DMS 273 (cell line): ENCODE results near the gene NAGPA.
A peak's percentile ranks its signal among the peaks of the same experiment; 100 is the strongest.

ENCODE experiments used
- DNase-seq: peaks from one replicate; lab custom pipeline; 2025; ENCODE audit not compliant: unreplicated experiment; lab: John Stamatoyannopoulos, UW

Gene NAGPA

DNA sequence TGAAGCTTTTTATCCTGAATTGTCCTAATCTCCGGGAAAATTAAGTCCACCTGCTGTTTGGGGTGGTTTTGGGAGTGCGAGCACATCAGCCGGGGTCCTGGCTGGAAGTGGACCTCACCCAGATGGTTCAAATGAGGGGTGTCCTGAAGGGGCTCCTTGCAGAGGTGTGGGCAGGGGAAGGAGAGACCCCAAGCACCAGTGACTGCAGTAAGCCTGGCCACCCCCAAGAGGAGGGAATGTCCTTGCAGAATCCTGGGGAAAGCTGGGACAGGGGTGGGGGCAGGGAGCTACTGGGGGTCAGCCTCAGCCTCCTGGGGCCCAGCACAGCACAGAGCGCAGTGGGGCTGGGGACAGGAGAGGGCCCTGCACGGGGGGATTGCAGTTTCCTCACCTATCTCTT is 29.4 kb downstream of the NAGPA start:
- DNase-seq: no peak

DNA sequence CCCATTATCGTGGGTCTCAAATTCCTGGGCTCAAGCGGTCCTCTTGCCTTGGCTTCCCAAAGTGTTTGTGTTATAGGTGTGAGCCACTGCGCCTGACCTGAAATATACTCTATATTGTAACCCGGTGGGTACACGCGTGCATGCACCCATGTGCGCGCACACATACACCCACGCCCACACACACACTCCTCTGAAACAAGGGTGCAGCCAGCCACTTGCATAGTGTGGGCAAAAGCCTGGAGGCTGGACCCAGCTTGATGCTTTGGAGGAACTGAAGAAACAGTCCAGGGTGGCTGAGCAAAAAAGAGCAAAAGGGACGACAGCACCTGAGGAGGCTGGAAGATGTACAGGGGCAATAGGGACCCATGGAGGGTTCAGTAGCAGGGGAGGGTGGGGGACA is 29.9 kb downstream of the NAGPA start:
- no peak for DNase-seq

DNA sequence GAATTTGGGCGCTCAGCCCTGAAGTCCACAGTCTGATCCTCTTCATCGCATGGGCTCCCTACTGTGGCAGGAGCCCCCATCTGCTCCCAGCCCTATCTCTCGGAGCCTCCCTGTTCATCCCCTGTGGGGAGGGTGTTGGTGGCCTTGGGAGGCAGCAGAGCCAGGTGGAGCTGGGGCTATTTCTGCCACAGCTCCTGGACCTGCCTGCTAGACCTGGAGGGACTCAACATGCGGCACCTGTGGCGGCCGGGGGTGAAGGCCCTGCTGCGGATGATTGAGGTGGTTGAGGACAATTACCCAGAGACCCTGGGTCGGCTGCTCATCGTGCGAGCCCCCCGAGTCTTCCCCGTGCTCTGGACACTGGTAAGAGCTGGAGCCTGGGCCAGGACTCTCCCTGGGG is 30.5 kb downstream of the NAGPA start:
- DNase-seq: no peak

DNA sequence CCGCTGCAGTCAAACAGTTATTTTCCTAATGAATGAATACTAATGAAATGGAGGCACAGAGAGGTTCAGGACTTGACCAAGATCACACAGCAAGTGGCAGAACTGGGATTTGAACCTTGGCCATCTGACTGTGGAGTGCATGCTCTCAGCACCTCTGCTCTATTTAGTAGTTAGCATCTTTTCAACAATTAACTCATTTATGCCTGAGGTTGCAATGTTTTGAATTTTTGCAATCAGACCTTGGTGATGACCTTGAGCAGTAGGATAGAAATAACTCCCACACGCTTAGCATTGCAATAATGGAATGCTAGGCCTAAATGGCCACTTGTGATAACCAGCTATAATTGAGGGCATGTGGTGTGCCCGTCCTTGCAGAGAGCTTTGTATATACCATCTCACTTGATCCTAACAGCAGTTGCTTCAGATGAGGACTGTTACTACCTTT is 31.0 kb downstream of the NAGPA start:
- no peak for DNase-seq

DNA sequence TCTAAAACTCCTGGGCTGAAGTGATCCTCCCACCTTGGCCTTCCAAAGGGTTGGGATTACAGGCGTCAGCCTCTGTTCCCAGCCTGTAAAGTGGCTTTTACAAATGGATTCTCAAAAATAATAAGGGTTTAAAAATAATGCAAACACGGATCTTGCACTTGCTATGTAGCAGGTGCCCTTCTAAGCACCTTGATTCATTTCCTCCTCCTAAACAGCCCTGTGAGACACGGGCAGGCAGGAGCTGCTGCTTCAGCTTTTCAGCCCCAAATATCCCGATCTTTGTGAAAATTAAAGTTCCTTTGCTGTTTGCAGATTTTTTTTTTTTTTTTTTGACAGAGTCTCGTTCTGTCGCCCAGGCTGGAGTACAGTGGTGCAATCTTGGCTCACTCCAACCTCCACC is 31.7 kb downstream of the NAGPA start:
- no peak for DNase-seq

DNA sequence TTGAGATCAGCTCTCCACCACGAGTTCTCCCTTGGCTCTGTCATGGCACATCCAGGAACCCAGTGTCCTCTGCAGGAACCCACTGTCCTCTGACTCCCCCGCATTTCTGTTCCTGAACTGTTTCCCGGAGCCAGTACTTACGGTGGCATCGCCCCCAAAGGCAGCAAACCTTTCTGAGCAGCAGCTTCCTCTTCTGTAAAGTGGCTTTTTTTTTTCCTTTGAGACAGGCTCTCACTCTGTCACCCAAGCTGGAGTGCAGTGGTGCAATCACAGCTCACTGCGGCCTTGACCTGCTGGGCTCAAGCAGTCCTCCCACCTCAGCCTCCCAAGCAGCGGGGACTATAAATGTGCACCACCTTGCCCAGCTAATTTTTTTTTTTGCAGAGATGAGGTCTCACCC is 32.2 kb downstream of the NAGPA start:
- no peak for DNase-seq

DNA sequence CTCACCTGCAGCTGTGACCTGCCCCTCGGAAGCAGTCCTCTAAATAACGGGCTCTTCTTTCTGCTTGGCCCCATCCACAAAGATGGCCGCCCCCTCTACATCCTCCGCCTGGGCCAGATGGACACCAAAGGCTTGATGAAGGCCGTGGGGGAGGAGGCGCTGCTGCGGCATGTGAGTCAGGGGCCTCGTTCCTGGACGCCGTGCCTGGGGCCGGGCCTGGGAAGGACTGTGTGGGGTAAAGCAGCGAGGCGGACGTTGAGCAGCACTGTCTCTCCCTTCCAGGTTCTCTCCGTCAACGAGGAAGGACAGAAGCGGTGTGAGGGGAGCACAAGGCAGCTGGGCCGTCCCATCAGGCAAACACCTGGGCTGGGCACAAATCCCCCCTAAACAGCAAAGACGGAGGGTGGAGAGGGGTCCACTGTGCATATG is 33.1 kb downstream of the NAGPA start:
- DNase-seq: no peak

DNA sequence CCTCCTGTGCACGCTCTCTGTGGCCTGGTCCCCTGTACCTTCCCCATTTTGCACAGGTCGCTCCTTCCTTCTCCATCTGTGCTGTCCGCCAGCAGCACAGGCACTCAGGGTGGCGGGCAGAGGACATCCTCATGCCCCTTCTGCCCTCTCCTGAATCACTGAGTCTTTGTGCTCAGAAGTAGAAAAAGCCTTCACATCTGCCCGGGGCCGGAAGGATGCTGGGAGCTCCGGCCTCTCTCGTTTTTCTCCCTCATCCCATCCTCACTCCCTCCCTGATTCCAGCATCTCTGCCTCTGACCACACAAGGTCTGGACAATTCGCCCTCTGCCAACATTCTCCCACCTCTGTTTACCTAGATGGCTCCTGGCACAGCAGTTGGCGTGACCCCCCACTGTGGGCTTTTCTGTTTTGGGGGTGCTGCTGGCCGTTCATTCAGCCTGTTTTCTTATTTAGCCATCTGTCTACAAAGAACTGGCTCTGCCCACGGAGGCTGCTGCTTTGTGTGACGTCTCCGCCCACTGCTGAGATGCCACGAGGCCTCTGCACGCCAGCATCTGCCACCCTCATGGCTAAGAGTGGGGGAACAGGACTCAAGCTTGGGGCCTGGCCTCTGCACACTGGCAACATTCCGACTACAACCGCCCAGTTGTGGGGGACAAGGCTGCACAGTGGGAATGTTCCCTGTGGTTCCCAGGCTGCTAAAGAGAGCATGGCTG is 38.9 kb downstream of the NAGPA start:
- peak; percentile 67 for DNase-seq

DNA sequence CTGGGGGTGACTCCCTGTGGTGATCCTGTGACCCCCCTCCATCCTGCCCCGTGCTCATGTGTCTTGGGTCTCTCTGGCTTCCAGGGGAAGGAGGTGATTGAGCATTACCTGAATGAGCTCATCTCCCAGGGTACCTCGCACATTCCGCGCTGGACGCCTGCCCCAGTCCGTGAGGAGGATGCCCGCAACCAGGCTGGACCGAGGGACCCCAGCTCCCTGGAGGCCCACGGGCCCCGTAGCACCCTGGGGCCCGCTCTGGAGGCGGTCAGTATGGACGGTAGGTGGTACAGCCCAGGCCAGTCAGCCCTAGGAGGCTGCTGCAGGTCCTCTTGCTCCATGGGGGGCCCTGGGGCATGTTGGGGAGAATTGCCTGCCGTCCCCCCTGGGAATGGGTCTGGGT is 42.0 kb downstream of the NAGPA start:
- no peak for DNase-seq

DNA sequence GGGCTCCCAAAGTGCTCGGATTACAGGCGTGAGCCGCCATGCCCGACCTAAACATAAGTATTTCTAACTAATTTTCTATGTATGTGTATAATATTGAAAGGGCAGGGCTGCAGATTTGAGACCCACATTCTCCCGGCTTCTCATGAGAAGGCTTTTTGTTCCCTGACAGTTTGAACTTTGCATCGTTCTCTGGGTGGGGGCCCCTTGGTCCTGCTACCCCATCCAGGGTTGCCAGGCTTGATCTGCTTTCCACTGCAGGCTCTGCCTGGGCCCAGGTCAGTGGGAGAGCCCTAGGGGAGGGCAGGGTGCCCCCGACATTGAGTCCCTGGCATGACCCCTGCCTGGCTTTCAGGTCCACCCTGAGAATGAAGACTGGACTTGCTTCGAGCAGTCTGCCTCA is 43.3 kb downstream of the NAGPA start:
- no peak for DNase-seq

DNA sequence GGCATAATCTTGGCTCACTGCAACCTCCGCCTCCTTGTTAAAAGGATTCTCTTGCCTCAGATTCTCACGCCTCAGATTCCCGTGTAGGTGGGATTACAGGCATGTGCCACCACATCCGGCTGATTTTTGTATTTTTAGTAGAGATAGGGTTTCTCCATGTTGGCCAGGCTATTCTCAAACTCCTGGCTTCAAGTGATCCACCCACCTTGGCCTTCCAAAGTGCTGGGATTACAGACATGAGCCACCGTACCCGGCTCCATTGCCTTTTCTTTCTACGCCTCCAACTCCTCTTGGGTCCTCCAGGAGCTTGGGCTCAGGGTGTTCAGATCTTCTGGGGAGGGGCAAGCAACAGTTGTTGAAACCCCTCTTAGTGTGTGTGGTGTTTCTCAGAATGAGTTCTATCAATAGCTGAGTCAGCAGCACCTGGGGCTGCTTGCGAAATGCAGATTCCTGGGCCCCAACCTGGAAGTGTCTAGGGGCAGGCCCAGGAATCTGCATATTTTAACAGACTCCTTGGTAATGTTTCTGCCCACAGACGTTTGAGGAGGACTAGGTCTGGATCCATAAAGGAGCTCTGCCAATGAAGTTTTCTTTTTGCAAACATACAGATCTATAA is 44.2 kb downstream of the NAGPA start:
- DNase-seq: no peak

DNA sequence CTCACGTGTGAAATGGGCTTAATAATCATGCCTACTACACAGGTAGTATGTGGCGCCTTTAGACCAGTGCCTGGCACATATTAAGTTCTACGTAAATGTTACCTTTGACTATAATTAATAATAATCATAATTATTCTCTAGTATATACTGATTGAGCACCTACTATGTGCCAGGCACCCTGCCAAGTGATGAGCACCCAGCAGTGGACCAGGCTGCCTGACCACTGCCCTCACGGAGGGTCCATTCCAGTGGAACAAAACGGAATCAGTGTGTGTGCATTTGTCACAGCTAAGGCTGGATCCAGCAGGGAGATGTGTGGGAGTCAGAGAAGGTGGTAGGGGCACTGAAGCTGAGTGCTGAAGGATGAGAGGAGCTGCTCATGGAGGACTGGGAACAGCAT is 45.1 kb downstream of the NAGPA start:
- DNase-seq: no peak

DNA sequence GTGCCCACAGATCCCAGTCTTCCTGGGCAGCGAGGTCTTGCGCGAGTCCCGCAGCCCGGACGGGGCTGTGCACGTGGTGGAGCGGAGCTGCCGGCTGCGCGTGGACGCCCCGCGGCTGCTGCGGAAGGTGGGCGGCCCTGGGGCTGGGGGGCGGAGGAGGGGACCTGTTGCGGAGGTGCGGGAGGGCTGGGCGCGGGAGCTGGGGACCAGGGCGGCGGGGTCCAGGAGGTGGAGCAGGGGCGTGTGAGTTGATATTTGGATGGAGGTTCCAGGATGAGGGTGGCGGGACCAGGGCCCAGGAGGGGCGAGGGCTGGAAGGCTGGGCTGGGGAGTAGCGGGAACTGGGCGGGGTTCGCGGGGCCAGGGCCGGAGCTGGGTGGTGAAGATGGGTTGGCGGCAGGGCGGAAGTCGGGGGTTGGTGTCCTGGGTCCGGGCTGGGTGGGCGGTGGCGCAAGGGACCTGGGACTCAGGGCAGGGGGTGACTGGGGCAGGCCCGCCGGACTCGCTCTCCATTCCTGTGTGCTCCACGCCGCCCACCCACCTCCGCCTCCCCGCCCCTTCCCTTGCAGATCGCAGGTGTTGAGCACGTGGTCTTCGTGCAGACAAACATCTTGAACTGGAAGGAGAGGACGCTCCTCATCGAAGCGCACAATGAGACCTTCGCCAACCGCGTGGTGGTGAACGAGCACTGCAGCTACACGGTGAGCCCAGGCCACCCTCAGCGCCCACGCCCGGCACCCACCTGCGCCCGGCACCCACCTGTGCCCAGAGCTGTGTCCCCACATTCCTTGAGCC is 46.0 kb downstream of the NAGPA start:
- DNase-seq: peak; percentile 52

DNA sequence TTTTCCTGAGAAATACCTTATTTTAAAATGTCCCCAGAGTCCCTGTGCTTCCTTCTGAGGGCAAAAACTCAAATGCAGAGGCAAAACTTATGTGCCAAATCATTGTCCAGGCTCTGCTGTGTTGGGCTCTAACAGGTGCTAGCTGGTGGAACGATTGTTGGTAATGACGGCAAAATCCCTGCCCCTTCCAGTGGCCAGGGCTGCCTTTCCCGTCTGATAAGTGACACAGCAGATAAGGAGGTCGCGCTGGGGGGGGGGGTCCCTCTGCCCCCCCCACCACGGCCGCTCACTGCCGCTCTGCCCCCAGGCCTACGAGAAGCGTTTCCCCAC is 46.5 kb downstream of the NAGPA start:
- DNase-seq: no peak

DNA sequence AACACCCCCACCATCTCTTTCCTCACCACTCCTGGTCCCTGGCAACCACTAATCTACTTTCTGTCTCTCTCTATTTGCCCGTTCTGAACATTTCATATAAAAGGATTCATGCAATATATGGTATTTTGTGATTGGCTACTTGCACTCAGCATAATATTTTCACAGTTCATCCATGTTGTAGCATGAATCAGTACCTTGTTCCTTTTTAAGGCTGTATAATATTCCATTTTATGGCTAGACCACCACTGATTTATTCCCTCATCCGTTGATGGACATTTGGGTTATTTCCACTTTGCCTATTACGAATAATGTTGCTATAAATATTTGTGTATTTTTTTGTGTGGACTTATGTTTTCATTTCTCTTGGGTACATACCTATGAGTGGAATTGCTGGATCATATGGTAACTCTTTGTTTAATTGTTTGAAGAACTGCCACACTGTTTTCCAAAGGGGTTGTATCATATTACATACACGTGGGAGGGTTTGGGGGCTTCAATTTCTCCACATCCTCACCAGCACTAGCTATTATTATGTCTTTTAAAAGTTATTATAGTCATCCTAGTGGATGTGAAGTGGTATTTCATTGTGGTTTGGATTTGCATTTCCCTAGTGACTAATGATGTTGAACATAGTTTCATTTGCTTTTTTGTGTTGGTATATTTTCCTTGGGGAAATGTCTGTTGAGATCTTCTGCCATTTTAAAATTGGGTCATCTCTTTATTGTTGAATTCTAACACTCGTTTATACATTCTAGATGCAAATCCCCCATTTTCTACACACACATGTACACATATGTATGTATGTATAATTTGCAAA is 49.4 kb downstream of the NAGPA start:
- peak; percentile 25 for DNase-seq

DNA sequence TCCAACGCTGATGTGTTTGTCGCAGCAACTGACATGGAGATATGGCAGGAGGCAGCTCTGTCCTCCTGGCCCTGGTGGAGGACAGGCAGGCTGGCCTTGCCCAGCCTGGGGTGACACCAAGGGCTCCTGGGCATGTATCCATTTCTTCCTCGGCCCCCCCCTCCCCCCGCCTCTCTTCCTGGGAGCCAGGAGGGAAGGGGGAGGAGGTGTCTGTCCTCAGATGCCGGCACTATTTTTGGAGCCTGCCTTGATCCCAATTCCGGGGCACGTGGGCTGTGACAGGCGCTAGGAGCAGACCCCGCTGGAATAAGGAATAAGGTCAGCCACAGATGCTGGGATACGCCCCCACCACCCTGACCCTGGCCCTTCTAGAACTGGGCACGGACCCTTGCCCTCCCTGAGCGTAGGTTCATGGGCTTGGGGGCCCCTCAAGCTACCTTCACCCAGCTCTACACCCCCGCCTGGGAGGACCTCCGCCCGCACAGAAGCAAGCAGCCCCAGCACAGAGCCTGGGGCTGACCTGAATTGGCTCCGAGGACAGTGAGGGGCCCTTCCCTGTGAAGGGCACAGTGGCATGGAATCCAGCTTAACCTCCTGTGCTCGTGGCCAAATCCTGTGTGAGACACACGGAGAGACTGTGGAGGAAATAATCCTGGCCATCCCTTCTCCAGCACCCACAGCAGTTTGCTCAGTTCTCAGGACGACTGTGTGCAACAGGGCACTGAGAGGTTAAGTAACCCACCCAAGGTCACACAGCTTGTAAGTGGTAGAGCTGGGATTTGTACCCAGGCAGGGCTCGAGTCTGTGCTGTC is 51.5 kb downstream of the NAGPA start:
- peak; percentile 48 for DNase-seq

DNA sequence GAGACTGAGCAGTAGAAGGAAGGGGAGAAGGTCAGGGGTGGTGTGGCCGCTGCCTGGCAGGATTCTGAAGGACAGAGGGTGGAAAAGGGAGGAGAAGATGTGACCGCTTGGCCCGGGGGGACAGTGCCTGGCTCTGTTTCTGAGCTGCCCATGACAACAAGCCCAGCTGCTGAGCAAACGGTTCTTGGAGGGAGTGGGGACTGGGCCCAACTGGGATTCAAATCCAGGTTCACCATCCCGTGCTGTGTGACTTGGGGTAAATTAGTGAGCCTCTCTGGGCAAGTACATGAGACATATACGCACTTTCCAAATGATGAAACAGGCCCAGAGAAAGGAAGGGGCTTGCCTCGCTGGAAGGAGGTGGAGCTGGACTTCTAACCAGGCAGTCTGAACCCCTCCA is 52.3 kb downstream of the NAGPA start:
- no peak for DNase-seq

DNA sequence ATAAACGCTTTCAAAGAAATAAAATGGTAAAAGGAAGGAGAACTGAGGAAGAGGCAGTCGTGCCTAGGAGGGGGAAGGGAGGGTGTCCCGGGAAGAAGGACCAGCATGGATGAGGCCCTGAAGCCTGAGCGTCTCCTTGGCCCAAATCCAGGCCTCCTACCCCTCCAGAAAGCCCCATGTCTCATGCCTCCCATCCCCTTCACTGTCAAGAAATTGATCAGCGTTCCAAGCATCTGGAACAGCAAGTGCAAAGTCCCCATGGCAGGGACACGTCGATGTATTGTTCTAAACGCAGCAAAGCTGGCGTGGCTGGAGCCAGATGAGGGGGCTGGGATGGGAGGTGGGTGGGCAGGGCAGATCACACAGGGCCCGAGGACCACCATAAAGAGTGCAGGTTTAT is 53.0 kb downstream of the NAGPA start:
- DNase-seq: no peak

DNA sequence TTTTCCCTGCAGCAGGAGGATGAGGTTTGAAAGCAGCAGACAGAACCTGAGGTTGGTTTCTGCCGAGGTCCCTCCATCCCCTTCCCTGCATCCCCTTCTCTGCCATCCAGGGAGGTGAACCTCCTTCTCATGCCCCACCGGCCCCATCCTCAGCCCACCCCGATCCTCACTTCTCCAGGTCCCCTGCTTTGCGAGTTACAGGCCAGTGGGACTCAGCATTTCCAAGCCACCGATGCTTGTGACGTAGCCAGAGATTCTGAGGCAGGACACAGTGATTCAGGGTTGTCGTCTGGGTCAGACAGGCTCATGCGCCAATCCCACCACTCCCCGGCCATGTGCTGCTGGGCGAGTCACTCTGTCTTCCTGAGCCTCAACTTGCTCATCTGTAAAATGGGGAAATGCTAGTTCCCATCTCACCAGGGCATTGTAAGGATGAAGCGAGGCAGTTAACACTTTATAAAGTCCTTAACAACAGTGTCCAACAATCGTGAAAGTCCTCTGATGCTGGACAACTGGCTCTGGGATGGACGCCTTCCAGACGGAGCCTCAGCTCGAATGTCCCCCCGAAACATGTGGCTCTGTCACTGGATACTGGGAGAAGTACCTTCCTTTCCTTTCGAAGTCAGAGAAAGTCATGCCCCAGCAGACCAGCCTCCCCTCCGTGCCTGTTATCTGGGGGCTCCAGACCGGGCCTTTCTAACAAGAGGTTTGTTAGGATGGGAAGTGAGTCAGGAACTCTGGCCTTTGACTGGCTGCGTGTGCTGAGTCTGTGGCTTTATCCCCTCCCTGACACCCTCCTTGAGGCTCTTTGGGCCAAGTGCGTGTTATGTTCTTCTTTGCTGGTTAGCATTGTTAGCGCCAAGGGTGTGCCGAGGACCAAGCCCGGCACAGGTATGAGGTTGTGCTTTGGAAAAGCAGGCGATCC is 53.7 kb downstream of the NAGPA start:
- no peak for DNase-seq

DNA sequence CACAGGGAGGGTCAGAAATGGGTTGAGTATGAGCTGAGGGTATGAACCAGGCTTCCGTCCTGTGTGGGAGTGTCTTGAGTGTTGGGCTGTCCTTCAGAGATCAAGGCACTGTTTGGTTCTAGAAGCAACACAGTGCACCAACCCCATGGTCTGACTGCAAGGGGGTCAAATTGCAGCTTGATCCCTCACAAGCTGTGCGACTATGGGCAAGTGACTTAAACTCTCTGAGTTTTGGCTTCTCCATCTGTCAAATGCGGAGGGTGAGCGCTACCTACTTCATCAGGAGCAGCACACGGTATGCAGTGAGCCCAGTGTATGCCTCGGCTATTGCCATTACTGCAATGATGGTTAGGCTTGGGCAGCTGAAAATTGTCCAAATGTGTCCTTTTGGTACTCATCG is 54.6 kb downstream of the NAGPA start:
- no peak for DNase-seq
